GM18526 (cell line): Measurements from ENCODE around the gene B3GNT7.

Source experiments
- POLR2A ChIP-seq: IDR thresholded peaks from 3 replicates; pipeline ENCODE4 v1.6.1; 2011; ENCODE audit not compliant: insufficient read length; ENCODE audit errors: extremely low read depth

Gene B3GNT7

GRCh38 chr2:231378026-231378722 lies 17.3 kb upstream of the B3GNT7 start:
- TF ChIP-seq POLR2A, result no peak

- no peak for TF ChIP-seq POLR2A
Observed at GRCh38 chr2:231379266-231380215, 16.0 kb upstream of the B3GNT7 start.

- no peak for TF ChIP-seq POLR2A
Observed at GRCh38 chr2:231380307-231380706, 15.2 kb upstream of the B3GNT7 start.

- TF ChIP-seq POLR2A, result no peak
Observed at GRCh38 chr2:231380991-231381847, 14.3 kb upstream of the B3GNT7 start.

GRCh38 chr2:231382116-231382515 lies 13.4 kb upstream of the B3GNT7 start:
- no peak for TF ChIP-seq POLR2A

GRCh38 chr2:231383416-231384108 lies 11.9 kb upstream of the B3GNT7 start:
- TF ChIP-seq POLR2A, result no peak

- no peak for TF ChIP-seq POLR2A
Observed at GRCh38 chr2:231384109-231384435, 11.4 kb upstream of the B3GNT7 start.

- TF ChIP-seq POLR2A, result no peak
Observed at GRCh38 chr2:231384970-231385369, 10.5 kb upstream of the B3GNT7 start.

GRCh38 chr2:231385429-231385828 lies 10.1 kb upstream of the B3GNT7 start:
- TF ChIP-seq POLR2A, result no peak

GRCh38 chr2:231386446-231386845 lies 9.1 kb upstream of the B3GNT7 start:
- no peak for TF ChIP-seq POLR2A

- TF ChIP-seq POLR2A, result no peak
Observed at GRCh38 chr2:231387904-231388724, 7.4 kb upstream of the B3GNT7 start.

- no peak for TF ChIP-seq POLR2A
Observed at GRCh38 chr2:231388725-231389346, 6.7 kb upstream of the B3GNT7 start.

- TF ChIP-seq POLR2A, result no peak
Observed at GRCh38 chr2:231390667-231391066, 4.8 kb upstream of the B3GNT7 start.

- no peak for TF ChIP-seq POLR2A
Observed at GRCh38 chr2:231391981-231392380, 3.5 kb upstream of the B3GNT7 start.
